Fibroblast of skin of left quadriceps (primary cell): ENCODE measurements around the gene KHDRBS2.

Experiments used
- DNase-seq, 2 experiments: peaks; one replicate each; pipeline ENCODE4 v3.0.0-alpha.2; 2013; ENCODE audit warnings: low read depth in 2 of 2

KHDRBS2 gene

DNA sequence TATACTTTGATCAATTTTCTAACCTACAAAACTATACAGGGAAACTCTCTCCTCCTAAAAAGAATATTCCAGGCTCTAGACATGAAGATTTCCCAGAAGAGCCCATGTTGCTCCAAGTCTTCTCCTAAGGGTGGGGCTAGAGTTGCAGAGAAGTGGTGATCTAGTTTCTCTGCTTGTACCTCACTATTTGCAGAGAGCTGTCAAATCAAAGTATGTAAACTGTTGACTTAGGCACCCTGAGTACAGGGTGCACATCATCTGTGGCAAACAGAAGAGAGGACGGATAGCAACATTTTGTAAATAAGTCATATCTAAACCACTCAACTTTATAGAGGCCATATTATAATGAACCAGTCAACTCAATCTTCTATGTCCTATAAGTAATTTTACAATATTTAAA lies 250.1 kb downstream of the KHDRBS2 start:
- no peak for DNase-seq

DNA sequence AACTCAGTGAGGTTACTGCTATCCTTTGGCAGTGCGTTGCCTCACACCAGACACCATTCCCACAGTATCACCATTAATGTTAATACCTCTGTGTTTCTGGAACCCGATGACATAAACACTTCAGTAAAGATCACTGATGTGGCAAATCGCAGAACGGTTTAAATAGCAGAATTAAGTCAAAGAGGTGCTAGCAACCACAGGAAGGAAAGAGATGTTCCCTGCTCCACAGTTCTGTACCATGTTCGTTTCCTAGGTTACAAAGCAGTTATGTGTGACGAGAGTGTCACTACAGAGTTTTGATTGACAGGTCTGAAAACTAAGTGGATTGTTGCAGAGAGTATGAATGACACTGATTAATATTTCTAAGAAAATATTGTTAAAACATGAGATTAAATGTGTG lies 272.3 kb downstream of the KHDRBS2 start:
- DNase-seq, result no peak

DNA sequence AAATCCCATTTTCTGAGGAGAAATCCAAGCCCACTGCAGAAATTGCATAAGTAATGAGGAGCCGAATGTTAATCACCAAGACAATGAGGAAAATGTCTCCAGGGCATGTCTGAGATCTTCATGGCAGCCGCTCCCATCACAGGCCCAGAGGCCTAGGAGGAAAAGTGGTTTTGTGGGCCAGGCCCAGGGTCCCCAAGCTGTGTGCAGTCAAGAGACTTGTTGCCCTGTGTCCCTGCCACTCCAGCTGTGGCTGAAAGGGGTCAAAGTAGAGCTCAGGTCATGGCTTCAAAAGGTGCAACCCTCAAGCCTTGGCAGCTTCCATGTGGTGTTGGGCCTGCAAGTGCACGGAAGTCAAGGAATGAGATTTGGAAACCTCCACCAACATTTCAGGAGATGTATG lies 276.6 kb downstream of the KHDRBS2 start:
- no peak for DNase-seq

- DNase-seq, result no peak
Observed at GRCh38 chr6:61989616-61990015, 296.4 kb downstream of the KHDRBS2 start.

DNA sequence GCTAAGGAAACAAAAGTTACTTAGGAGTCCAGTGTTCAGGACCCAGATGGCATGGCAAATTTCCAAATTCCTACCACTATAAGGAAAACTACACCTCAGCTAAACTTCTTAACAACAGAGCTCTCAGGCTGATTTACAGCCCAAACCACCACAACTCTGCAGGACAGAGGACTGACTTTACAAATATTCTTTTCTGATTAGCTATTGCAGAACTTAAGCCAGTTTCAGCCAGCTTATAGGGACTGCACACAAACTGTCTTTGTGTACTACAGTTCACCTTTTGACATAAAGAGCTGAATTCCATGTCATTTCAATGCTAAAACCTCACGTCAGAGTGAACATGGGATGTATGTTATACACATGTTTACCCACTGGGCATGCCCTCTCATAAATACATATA lies 305.4 kb downstream of the KHDRBS2 start:
- no peak for DNase-seq

DNA sequence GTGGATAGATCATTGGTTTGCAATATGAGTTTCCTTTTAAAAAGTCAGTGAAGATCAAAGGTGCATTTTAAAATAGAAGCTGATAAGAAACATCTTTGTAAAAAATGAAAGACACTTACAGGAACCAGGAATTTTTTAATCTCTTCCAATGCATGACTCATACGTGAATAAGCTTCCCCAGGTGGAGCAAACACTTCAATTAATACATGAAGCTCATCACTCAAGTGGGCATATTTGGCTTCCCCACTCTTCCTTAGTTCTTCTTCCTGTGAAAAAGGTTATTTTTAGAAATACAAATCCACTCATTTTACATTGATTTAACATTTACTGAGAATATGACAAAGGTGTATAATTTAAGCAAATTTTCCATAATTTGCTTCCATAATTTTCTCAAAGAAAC lies 308.1 kb downstream of the KHDRBS2 start:
- DNase-seq, result no peak

GRCh38 chr6:61977099-61977498 lies 308.9 kb downstream of the KHDRBS2 start:
- DNase-seq, result no peak

DNA sequence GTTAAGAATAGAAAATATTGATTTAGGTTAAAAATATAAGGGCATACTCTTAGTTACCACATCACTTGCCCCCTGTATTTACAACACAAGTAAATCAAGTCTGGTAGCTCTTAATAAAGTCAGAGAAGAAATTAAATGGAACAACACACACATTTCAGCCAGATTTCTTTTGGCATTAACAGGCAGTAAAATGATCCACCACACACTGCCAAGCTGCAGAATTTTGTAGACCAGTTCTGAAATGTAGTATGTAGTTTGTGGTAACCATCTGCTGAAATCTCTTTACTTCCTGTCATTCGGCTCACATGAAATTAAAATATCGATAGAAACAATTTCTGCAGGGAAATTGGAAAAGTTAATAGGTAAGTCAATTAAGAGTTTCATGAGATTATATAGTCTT lies 326.8 kb downstream of the KHDRBS2 start:
- DNase-seq, result no peak

- no peak for DNase-seq
Observed at GRCh38 chr6:61953851-61954250, 332.2 kb downstream of the KHDRBS2 start.

DNA sequence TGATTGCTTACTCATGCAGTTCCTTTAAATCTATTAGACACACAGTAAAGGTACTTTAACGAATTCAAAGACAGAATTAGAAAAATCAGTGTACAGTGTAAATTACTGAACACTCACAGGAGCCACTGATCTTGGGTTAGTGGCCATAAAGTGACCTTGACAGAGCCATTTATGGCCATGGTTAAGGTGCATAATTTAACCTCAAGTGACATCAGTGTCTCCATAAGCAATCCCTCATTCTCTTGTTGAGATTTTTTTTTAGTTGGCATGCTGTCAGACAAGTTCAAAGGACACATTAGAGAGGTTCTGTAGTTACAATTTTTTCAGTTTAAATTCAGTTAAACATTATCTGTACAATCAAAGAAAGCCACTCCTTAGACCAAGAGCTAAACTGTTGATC lies 334.4 kb downstream of the KHDRBS2 start:
- no peak for DNase-seq

DNA sequence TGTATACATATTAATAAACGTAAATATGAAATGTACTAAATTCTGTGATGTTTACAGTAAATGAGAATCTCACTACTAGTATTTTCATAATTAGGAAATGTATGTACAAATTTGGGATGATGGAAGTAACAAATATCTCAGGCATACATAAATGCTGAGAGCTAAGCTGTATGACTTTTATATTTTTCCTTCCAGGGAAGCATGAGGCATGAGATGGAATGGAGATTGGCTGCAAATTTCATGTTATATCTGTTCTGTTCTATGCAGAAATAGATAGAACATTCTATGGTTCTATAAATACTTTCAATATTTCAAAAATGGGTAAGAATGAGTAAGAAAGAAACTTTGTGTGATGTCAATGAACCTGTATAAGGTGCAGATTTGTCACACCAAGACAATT lies 335.2 kb downstream of the KHDRBS2 start:
- no peak for DNase-seq

GRCh38 chr6:61949971-61950370 lies 336.1 kb downstream of the KHDRBS2 start:
- no peak for DNase-seq

- DNase-seq, result no peak
Observed at GRCh38 chr6:61949161-61949560, 336.9 kb downstream of the KHDRBS2 start.

DNA sequence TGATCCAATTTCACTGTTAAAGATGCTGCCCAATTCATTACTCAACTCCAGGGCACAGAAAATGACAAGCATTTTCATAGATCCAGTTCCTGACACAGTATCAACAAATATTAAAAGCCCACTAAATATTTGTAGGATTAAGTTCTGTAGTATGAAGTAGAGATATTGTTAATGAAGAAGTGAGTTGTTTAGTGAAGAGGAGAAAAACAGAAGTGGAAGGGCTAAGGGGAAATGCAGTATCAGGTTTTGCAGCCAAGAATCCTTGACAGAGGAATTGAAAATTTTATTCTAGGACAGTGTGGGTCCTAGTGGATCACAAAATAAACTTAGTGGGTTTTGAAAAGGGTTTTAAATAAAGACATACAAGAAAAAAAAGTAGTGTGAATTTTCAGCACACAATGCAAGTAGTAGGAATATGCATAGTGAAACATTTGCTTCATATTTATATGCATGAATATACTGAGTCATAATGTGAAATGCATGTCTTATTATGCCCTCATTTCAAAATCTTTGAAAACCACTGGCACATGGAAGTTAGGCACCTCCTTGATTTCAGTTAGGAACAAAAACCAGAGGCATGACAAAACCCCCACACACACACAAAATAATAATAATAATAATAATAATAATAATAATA lies 338.6 kb downstream of the KHDRBS2 start:
- DNase-seq, result no peak

DNA sequence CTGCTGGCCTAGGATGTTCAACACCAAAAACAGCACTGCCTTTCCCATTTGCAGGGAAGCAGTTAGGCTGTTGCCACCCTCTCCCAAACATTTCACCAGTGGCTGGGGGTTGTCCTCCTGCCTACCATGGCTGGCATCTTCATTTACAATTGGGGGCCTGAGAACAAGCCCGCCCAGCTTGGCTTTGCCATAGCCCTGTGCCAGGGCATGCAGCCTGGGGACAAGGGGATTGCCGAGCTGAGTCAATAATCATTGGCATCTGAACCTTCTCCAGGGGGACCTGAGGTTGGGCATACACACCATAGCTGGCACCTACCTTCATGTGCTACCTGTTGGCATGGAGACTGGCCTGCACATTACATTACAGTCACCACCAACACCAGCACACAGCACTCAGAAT lies 345.1 kb downstream of the KHDRBS2 start:
- no peak for DNase-seq

GRCh38 chr6:61935242-61935846 lies 350.7 kb downstream of the KHDRBS2 start:
- no peak for DNase-seq

DNA sequence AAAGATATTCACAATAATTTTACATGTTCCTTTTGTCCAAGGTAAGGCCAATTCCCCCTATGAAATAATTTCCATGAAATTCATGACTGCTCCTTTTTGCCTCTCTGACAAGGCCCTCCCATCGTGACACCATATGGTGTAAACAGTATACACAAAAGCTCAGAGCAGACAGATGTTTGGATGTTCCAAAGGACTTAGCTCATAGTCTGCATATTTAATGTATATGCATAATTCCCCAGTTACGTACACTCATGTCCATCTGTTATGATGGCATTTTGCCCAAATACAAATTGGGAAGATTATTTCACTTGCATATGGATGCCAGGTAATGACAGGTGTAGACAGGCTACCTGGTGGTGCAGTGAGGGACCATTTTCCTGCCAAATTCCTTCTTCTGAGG lies 376.5 kb downstream of the KHDRBS2 start:
- no peak for DNase-seq

GRCh38 chr6:61901748-61902147 lies 384.3 kb downstream of the KHDRBS2 start:
- no peak for DNase-seq

GRCh38 chr6:61894536-61894935 lies 391.5 kb downstream of the KHDRBS2 start:
- no peak for DNase-seq

DNA sequence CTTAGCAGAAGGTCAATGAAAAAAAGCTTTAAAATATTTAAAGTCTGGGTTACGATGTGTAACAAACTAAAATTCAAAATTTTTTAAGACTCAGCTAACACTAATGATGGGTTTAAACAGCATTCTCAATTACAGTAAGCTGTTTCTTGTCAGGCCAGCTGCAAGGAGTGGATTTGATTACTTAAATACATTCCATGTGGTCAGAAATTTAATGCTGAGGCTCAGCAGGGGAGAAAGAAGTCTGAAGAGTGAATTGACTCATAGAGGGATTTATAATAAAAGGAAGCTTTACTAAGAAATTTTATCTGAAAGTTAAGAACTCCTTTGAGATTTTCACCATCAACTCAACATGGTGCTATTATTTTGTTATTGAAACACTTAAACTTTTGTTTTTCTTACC lies 398.6 kb downstream of the KHDRBS2 start:
- DNase-seq, result no peak

DNA sequence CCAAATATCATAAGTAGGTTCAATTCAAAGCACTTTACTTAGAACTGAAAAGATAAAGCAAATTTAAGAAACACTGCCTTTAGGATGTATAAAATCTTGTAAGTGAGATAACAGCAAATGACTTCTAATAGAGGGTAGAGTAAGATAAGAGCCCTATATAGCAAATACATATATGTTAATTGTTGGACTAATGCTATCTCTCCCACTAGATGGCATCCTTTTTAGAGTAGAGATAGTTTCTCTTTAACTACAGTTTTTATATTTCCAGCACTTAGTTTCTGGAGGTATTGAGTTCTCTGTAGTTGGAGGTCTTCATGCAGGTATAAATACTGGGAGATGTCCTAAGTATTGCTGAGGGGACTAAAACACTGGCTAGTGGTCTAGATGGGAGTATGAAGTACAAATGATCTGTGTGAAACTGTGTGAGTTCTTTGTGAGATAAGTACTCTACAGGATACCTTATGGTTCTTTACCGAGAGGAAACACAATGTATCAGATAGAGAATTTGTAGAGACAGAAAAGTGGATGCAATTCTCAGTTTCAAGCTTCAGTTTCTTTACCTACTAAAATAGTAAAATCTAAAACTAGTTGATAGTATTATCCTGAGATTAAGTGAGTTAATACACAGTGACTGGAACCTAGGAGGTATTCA lies 399.3 kb downstream of the KHDRBS2 start:
- DNase-seq, result no peak

DNA sequence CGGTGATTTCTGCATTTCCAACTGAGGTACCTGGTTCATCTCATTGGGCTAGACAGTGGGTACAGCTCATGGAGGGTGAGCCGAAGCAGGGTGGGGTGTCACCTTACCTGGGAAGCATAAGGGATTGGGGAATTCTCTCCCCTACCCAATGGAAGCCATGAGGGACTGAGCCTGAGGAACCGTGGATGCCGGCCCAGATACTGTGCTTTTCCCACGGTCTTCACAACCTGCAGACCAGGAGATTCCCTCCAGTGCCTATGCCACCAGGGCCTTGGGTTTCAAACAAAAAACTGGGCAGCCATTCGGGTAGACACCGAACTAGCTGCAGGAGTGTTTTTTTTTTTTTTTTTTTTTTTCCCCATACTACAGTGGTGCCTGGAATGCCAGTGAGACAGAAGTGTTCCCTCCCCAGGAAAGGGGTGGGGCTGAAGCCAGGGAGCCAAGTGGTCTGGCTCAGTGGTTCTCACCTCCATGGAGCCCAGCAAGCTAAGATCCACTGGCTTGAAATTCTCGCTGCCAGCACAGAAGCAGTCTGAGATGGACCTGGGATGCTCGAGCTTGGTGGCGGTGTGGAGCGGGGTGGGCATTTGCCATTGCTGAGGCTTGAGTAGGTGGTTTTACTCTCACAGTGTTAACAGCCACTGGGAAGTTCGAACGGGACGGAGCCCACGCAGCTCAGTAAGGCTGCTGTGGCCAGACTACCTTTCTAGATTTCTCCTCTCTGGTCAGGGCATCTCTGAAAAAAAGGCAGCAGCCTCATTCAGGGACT lies 416.2 kb downstream of the KHDRBS2 start:
- no peak for DNase-seq
